HEK293 (cell line): ENCODE data around the gene GPX4.

Experiments used
- CTCF ChIA-PET: fragments of 350-600 bp; formaldehyde crosslinking; extraction: SDS; loops from one replicate; lab custom pipeline; 2021; ENCODE audit warnings: antibody characterized with exemption; lab: Yijun Ruan, JAX
- POLR2A ChIA-PET: fragments of 300-600 bp; formaldehyde crosslinking; extraction: SDS; loops from one replicate; lab custom pipeline; 2020; ENCODE audit warnings: antibody characterized with exemption, inconsistent platforms; lab: Yijun Ruan, JAX
- H3K27ac ChIP-seq: fragments of 200-500 bp; sonication (Bioruptor generic); 2 replicates; pipeline ENCODE4 v1.5.1; 2014; ENCODE audit warnings: low read depth, low read length, control low read depth, inconsistent platforms; ENCODE audit errors: extremely low read depth
- H3K36me3 ChIP-seq, 2 experiments: fragments of 200-500 bp in 1 of 2; sonication (Bioruptor generic) in 1 of 2; 1 replicate in 1 of 2; 2 replicates in 1 of 2; pipeline ENCODE4 v1.5.1; 2014 to 2017; ENCODE audit warnings: inconsistent platforms in 2 of 2, low read length in 2 of 2; ENCODE audit not compliant: control insufficient read depth in 2 of 2, insufficient read depth in 1 of 2
- H3K4me1 ChIP-seq: fragments of 200-500 bp; sonication (Bioruptor generic); 2 replicates; pipeline ENCODE4 v1.5.1; 2014; ENCODE audit warnings: mild to moderate bottlenecking, low read length, inconsistent platforms; ENCODE audit not compliant: control insufficient read depth, insufficient read depth
- H3K4me3 ChIP-seq: 2 replicates; pipeline ENCODE4 v1.5.1; 2011; ENCODE audit warnings: low read depth, mild to moderate bottlenecking, control low read depth, low read length, moderate library complexity
- H3K9me3 ChIP-seq: fragments of 200-500 bp; sonication (Bioruptor generic); 2 replicates; pipeline ENCODE4 v1.5.1; 2014; ENCODE audit warnings: low read depth, low read length, inconsistent platforms; ENCODE audit not compliant: control insufficient read depth, insufficient read depth
- GLIS1 ChIP-seq: fragments of 450-650 bp; formaldehyde crosslinking; IDR thresholded peaks from 2 replicates; pipeline ENCODE4 v1.5.1; 2016; ENCODE audit warnings: missing biosample characterization, missing genetic modification characterization
- KLF7 ChIP-seq: fragments of 450-650 bp; formaldehyde crosslinking; IDR thresholded peaks from 2 replicates; pipeline ENCODE4 v1.5.1; 2016; ENCODE audit warnings: missing biosample characterization, missing genetic modification characterization, borderline replicate concordance
- MYNN ChIP-seq: fragments of 450-650 bp; formaldehyde crosslinking; IDR thresholded peaks from 2 replicates; pipeline ENCODE4 v1.5.1; 2016; ENCODE audit warnings: missing biosample characterization, missing genetic modification characterization, borderline replicate concordance
- ZBTB48 ChIP-seq: fragments of 450-650 bp; formaldehyde crosslinking; IDR thresholded peaks from 2 replicates; pipeline ENCODE4 v1.5.1; 2016; ENCODE audit warnings: missing biosample characterization, missing genetic modification characterization
- ZFP41 ChIP-seq: fragments of 450-650 bp; formaldehyde crosslinking; IDR thresholded peaks from 2 replicates; pipeline ENCODE4 v1.5.1; 2016; ENCODE audit warnings: missing biosample characterization, missing genetic modification characterization, borderline replicate concordance
- ZIC2 ChIP-seq: fragments of 450-650 bp; formaldehyde crosslinking; IDR thresholded peaks from 2 replicates; pipeline ENCODE4 v1.5.1; 2016; ENCODE audit warnings: missing biosample characterization, missing genetic modification characterization
- ZNF184 ChIP-seq: fragments of 450-650 bp; IDR thresholded peaks from 2 replicates; pipeline ENCODE4 v1.5.1; 2018; ENCODE audit warnings: missing biosample characterization, mild to moderate bottlenecking, missing genetic modification characterization
- ZNF404 ChIP-seq: fragments of 450-650 bp; formaldehyde crosslinking; IDR thresholded peaks from 2 replicates; pipeline ENCODE4 v1.5.1; 2017; ENCODE audit warnings: missing biosample characterization, missing genetic modification characterization
- ZNF416 ChIP-seq: fragments of 450-650 bp; formaldehyde crosslinking; IDR thresholded peaks from 2 replicates; pipeline ENCODE4 v1.5.1; 2016; ENCODE audit warnings: missing biosample characterization, missing genetic modification characterization
- ZNF571 ChIP-seq: fragments of 450-650 bp; formaldehyde crosslinking; IDR thresholded peaks from 2 replicates; pipeline ENCODE4 v1.5.0; 2017; ENCODE audit warnings: missing biosample characterization, missing genetic modification characterization
- ZNF629 ChIP-seq: fragments of 450-650 bp; formaldehyde crosslinking; IDR thresholded peaks from 2 replicates; pipeline ENCODE4 v1.5.1; 2017; ENCODE audit warnings: missing biosample characterization, missing genetic modification characterization
- ZNF791 ChIP-seq: fragments of 450-650 bp; formaldehyde crosslinking; IDR thresholded peaks from 2 replicates; pipeline ENCODE4 v1.5.1; 2016; ENCODE audit warnings: missing biosample characterization, missing genetic modification characterization
- ZNF792 ChIP-seq: fragments of 450-650 bp; formaldehyde crosslinking; IDR thresholded peaks from 2 replicates; pipeline ENCODE4 v1.5.1; 2016; ENCODE audit warnings: missing biosample characterization, missing genetic modification characterization
- ZNF843 ChIP-seq: fragments of 450-650 bp; formaldehyde crosslinking; IDR thresholded peaks from 2 replicates; pipeline ENCODE4 v1.5.1; 2016; ENCODE audit warnings: missing biosample characterization, missing genetic modification characterization
- TF ChIP-seq, protein P1 (sequence below): fragments of 450-650 bp; IDR thresholded peaks from 2 replicates; pipeline ENCODE4 v1.5.1; 2018; ENCODE audit warnings: missing biosample characterization, mild to moderate bottlenecking, missing genetic modification characterization
- TF ChIP-seq, protein P2 (sequence below): fragments of 450-650 bp; formaldehyde crosslinking; IDR thresholded peaks from 2 replicates; pipeline ENCODE4 v1.5.1; 2016; ENCODE audit warnings: missing biosample characterization, missing genetic modification characterization

The GPX4 gene

DNA sequence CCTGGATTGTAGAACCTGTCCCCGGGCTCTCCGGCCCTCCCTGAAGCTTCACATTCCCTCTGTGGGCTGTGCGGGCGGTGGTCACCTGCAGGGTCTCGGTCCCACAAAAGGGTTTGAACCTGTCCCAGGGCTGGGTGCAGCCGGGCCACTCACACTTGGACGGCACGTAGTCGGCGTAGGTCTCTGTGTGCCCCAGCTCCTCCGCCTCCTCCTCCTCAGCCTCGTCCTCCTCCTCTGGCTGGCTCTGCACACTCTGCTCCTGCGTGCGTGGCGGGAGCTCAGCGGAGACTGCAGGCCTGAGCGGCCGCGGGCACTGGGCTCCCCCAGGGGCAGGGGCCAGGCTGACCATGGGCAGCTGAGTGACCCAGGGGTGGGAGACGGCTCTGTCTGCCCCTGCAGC is 19.6 kb downstream of the GPX4 start:
- peaks cover 7 to 56% of the 10 kb centered on the region in 2 experiments; a peak in 2 of 3 replicates for H3K36me3 ChIP-seq
- TF ChIP-seq MYNN (tag by site-specific recombination) (no peak), ZNF629 (tag by site-specific recombination) (no peak), ZBTB48 (tag by site-specific recombination) (no peak), ZNF791 (tag by site-specific recombination) (no peak), ZNF416 (tag by site-specific recombination) (no peak), ZFP41 (tag by site-specific recombination) (no peak), ZNF792 (no peak), KLF7 (tag by site-specific recombination) (no peak), ZNF571 (tag by site-specific recombination) (no peak)
- ChIA-PET CTCF (interaction anchor here (1.0 to 1.1 kb wide), 2 partner anchors 64 to 117 kb away, joined by 3 read pairs; no protein-coding TSS in a partner anchor), POLR2A (interaction anchor here (1.0 kb wide), 2 partner anchors 64 to 145 kb away, joined by 4 read pairs; partner anchors contain the start of gene CIRBP)
- H3K9me3 ChIP-seq: no peaks in the 10 kb centered on the region
- H3K27ac ChIP-seq: no peak overlapping the region
- H3K4me1 ChIP-seq: no peaks in the 10 kb centered on the region
- H3K4me3 ChIP-seq: no peak overlapping the region

DNA sequence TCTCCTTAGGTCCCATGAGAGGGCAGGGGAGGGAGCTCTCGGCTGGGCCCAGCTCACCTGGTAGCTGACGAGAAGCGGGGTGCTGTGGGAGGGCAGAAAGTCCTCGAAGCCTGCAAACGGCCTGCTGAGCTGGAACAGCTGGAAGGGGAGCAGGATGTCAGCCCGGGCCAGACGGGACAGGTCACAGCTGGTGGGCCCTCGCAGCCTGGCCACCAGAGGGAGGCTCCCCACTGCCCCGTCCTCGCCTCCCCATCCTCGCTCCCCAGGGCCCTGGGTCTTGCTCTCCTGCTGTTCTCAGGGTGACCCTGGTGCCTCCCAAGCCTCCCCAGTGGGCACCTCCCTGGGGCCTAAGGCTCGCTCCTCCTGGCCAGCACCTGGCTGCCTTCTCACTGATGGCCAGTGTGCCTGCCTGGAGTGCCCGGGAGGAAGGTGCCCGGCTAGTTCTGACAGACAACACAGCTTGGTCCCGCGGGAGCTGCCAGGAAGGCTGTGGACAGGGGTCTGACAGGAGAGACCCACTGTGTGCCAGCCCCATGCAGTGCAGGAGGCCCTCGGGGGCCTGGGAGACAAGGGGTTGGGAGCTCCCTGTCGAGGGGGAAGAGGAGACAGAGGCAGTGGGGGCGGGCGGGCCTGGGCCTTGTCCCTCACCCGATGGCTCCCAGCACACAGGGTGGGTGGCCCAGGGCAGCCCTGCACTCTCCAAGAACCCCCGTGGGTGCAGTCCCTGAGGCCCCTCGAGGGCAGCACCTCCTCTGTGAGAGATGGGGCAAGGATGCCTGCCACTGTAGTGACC is 20.3 kb downstream of the GPX4 start:
- peaks cover 7 to 54% of the 10 kb centered on the region in 2 experiments; a peak in 2 of 3 replicates for H3K36me3 ChIP-seq
- ChIA-PET POLR2A (interaction anchor here (0.7 kb wide), 1 partner anchor 92 kb away, joined by 8 read pairs; no protein-coding TSS in a partner anchor), CTCF (interaction anchor here (1.0 to 1.1 kb wide), 2 partner anchors 63 to 116 kb away, joined by 3 read pairs; no protein-coding TSS in a partner anchor)
- TF ChIP-seq GLIS1 (tag by site-specific recombination) (peak; percentile 27), ZIC2 (tag by site-specific recombination) (peak; percentile 89), ZNF184 (no peak), ZNF404 (no peak), ZNF843 (tag by site-specific recombination) (no peak)
- TF ChIP-seq, protein P1, sequence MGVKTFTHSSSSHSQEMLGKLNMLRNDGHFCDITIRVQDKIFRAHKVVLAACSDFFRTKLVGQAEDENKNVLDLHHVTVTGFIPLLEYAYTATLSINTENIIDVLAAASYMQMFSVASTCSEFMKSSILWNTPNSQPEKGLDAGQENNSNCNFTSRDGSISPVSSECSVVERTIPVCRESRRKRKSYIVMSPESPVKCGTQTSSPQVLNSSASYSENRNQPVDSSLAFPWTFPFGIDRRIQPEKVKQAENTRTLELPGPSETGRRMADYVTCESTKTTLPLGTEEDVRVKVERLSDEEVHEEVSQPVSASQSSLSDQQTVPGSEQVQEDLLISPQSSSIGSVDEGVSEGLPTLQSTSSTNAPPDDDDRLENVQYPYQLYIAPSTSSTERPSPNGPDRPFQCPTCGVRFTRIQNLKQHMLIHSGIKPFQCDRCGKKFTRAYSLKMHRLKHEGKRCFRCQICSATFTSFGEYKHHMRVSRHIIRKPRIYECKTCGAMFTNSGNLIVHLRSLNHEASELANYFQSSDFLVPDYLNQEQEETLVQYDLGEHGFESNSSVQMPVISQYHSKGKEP (tag by site-specific recombination): no peak
- TF ChIP-seq, protein P2, sequence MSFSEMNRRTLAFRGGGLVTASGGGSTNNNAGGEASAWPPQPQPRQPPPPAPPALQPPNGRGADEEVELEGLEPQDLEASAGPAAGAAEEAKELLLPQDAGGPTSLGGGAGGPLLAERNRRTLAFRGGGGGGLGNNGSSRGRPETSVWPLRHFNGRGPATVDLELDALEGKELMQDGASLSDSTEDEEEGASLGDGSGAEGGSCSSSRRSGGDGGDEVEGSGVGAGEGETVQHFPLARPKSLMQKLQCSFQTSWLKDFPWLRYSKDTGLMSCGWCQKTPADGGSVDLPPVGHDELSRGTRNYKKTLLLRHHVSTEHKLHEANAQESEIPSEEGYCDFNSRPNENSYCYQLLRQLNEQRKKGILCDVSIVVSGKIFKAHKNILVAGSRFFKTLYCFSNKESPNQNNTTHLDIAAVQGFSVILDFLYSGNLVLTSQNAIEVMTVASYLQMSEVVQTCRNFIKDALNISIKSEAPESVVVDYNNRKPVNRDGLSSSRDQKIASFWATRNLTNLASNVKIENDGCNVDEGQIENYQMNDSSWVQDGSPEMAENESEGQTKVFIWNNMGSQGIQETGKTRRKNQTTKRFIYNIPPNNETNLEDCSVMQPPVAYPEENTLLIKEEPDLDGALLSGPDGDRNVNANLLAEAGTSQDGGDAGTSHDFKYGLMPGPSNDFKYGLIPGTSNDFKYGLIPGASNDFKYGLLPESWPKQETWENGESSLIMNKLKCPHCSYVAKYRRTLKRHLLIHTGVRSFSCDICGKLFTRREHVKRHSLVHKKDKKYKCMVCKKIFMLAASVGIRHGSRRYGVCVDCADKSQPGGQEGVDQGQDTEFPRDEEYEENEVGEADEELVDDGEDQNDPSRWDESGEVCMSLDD (tag by site-specific recombination): no peak
- H3K9me3 ChIP-seq: no peaks in the 10 kb centered on the region
- no peaks in the 10 kb centered on the region for H3K4me1 ChIP-seq
- no peak overlapping the region for H3K27ac ChIP-seq
- H3K4me3 ChIP-seq: no peak overlapping the region
